IMR-90 (cell line): Measurements from ENCODE around the gene NLGN1. TPM values are rescaled to one million over a fixed set of nuclear protein-coding genes. Genes with fewer than 3 reads are reported as not detected.

ENCODE experiments used
- ATAC-seq: fragments of 200-7000 bp; cut with Tn5 transposase; 2 replicates; pipeline ENCODE4 v1.9.1; 2020; ENCODE audit warnings: low read depth, mild to moderate bottlenecking, moderate library complexity
- BruUV-seq: library from RNA; stranded (reverse); fragments of 400-500 nt; replicated peaks from 2 replicates; lab custom pipeline; 2021; lab: Mats Ljungman, UMichigan
- CTCF ChIA-PET: fragments of 300-600 bp; formaldehyde crosslinking; extraction: SDS; loops from one replicate; lab custom pipeline; 2021; ENCODE audit warnings: antibody characterized with exemption; lab: Yijun Ruan, JAX
- POLR2A ChIA-PET: fragments of 300-600 bp; sonication (Branson Sonifier 250); formaldehyde crosslinking; loops from one replicate; lab custom pipeline; 2022; ENCODE audit warnings: antibody characterized with exemption; ENCODE audit not compliant: unreplicated experiment; lab: Charles Lee
- DNase-seq: peaks from one replicate; pipeline ENCODE4 v3.0.0; 2013
- H2AFZ ChIP-seq: replicated peaks from 2 replicates; pipeline ENCODE3; 2013; ENCODE audit warnings: low read length, mild to moderate bottlenecking; ENCODE audit not compliant: poor library complexity
- H2AK5ac ChIP-seq: 2 replicates; pipeline ENCODE4 v1.6.1; 2013; ENCODE audit warnings: low read depth, low read length, inconsistent platforms
- H2AK9ac ChIP-seq: replicated peaks from 2 replicates; pipeline ENCODE3; 2013; ENCODE audit warnings: mild to moderate bottlenecking, low read depth, low read length, moderate library complexity; ENCODE audit not compliant: poor library complexity
- H2BK120ac ChIP-seq: 2 replicates; pipeline ENCODE4 v1.6.1; 2013; ENCODE audit warnings: low read depth, low read length, inconsistent platforms
- H2BK15ac ChIP-seq: 3 replicates; pipeline ENCODE4 v1.6.1; 2013; ENCODE audit warnings: low read depth, low read length, inconsistent platforms
- H2BK20ac ChIP-seq: 2 replicates; pipeline ENCODE4 v1.6.1; 2013; ENCODE audit warnings: low read depth, mild to moderate bottlenecking, inconsistent platforms, low read length, moderate library complexity
- H2BK5ac ChIP-seq: 2 replicates; pipeline ENCODE4 v1.6.1; 2013; ENCODE audit warnings: mild to moderate bottlenecking, low read depth, low read length, inconsistent platforms; ENCODE audit not compliant: poor library complexity, severe bottlenecking
- H3K14ac ChIP-seq: replicated peaks from 2 replicates; pipeline ENCODE4 v1.6.1; 2013; ENCODE audit warnings: low read depth, low read length, inconsistent platforms
- H3K18ac ChIP-seq: 2 replicates; pipeline ENCODE4 v1.6.1; 2013; ENCODE audit warnings: low read depth, low read length, control low read depth
- H3K23ac ChIP-seq: 2 replicates; pipeline ENCODE4 v1.6.1; 2013; ENCODE audit warnings: low read depth, low read length, inconsistent platforms
- H3K27ac ChIP-seq: 2 replicates; pipeline ENCODE4 v1.5.1; 2013; ENCODE audit warnings: mild to moderate bottlenecking, control low read depth, low read length; ENCODE audit not compliant: insufficient read depth
- H3K27me3 ChIP-seq: 2 replicates; pipeline ENCODE4 v1.6.1; 2013; ENCODE audit warnings: low read length; ENCODE audit not compliant: control insufficient read depth, insufficient read depth
- H3K36me3 ChIP-seq: 2 replicates; pipeline ENCODE4 v1.6.1; 2013; ENCODE audit warnings: low read length, mixed read lengths; ENCODE audit not compliant: control insufficient read depth, insufficient read depth
- H3K4ac ChIP-seq: 2 replicates; pipeline ENCODE4 v1.6.1; 2013; ENCODE audit warnings: low read depth, low read length, inconsistent platforms
- H3K4me1 ChIP-seq: 2 replicates; pipeline ENCODE4 v1.6.1; 2013; ENCODE audit warnings: low read length, mixed read lengths; ENCODE audit not compliant: control insufficient read depth, insufficient read depth
- H3K4me2 ChIP-seq: 2 replicates; pipeline ENCODE4 v1.6.1; 2013; ENCODE audit warnings: low read depth, mild to moderate bottlenecking, control low read depth, low read length, moderate library complexity
- H3K4me3 ChIP-seq: 2 replicates; pipeline ENCODE4 v1.5.1; 2013; ENCODE audit warnings: low read depth, mild to moderate bottlenecking, control low read depth, low read length, moderate library complexity; ENCODE audit not compliant: insufficient read depth
- H3K56ac ChIP-seq: 2 replicates; pipeline ENCODE4 v1.6.1; 2013; ENCODE audit warnings: low read length, inconsistent platforms; ENCODE audit not compliant: insufficient read depth; ENCODE audit errors: extremely low read depth
- H3K79me1 ChIP-seq, 2 experiments: 2 replicates each; pipeline ENCODE4 v1.6.1; 2013; ENCODE audit warnings: low read length in 2 of 2, inconsistent platforms in 1 of 2, low read depth in 1 of 2
- H3K9ac ChIP-seq: 2 replicates; pipeline ENCODE4 v1.6.1; 2013; ENCODE audit warnings: low read depth, low read length, control low read depth
- H3K9me1 ChIP-seq: 2 replicates; pipeline ENCODE4 v1.6.1; 2013; ENCODE audit warnings: low read length, inconsistent platforms; ENCODE audit not compliant: insufficient read depth
- H3K9me3 ChIP-seq: 2 replicates; pipeline ENCODE4 v1.6.1; 2013; ENCODE audit warnings: low read length; ENCODE audit not compliant: control insufficient read depth, insufficient read depth
- H4K20me1 ChIP-seq: 2 replicates; pipeline ENCODE4 v1.6.1; 2013; ENCODE audit warnings: low read length, inconsistent platforms; ENCODE audit not compliant: insufficient read depth
- H4K5ac ChIP-seq: 2 replicates; pipeline ENCODE4 v1.6.1; 2013; ENCODE audit warnings: mild to moderate bottlenecking, low read depth, low read length, control low read depth
- H4K8ac ChIP-seq, 2 experiments: 2 replicates each; pipeline ENCODE4 v1.6.1; 2013; ENCODE audit warnings: low read depth in 2 of 2, low read length in 2 of 2, control low read depth in 1 of 2, inconsistent platforms in 1 of 2
- H4K91ac ChIP-seq: 2 replicates; pipeline ENCODE4 v1.6.1; 2013; ENCODE audit warnings: low read depth, low read length, inconsistent platforms; ENCODE audit not compliant: insufficient read depth
- BHLHE40 ChIP-seq: fragments of 150-350 bp; IDR thresholded peaks from 2 replicates; pipeline ENCODE4 v1.6.1; 2016; ENCODE audit warnings: mild to moderate bottlenecking, low read depth, low read length
- CEBPB ChIP-seq: IDR thresholded peaks from 2 replicates; pipeline ENCODE4 v1.6.1; 2012; ENCODE audit warnings: low read depth, low read length, improper control_type of control experiment
- FOS ChIP-seq: fragments of 150-350 bp; IDR thresholded peaks from 2 replicates; pipeline ENCODE4 v1.6.1; 2016; ENCODE audit warnings: low read depth, low read length
- MAZ ChIP-seq: IDR thresholded peaks from 2 replicates; pipeline ENCODE4 v1.6.1; 2012; ENCODE audit warnings: low read depth, mild to moderate bottlenecking, low read length, improper control_type of control experiment, moderate library complexity, borderline replicate concordance
- MXI1 ChIP-seq: IDR thresholded peaks from 2 replicates; pipeline ENCODE4 v1.6.1; 2012; ENCODE audit warnings: low read depth, mild to moderate bottlenecking, low read length, moderate library complexity, borderline replicate concordance
- NFE2L2 ChIP-seq: fragments of 150-350 bp; IDR thresholded peaks from 2 replicates; pipeline ENCODE4 v1.6.1; 2016; ENCODE audit warnings: low read depth, mild to moderate bottlenecking, low read length
- POLR2A ChIP-seq: IDR thresholded peaks from 2 replicates; pipeline ENCODE4 v1.6.1; 2012; ENCODE audit warnings: mild to moderate bottlenecking, low read depth, low read length
- RAD21 ChIP-seq: IDR thresholded peaks from 2 replicates; pipeline ENCODE4 v1.6.1; 2012; ENCODE audit warnings: low read length, improper control_type of control experiment
- RCOR1 ChIP-seq: IDR thresholded peaks from 2 replicates; pipeline ENCODE4 v1.6.1; 2012; ENCODE audit warnings: mild to moderate bottlenecking, low read length, improper control_type of control experiment; ENCODE audit not compliant: insufficient replicate concordance
- SMC3 ChIP-seq: fragments of 150-350 bp; IDR thresholded peaks from 2 replicates; pipeline ENCODE4 v1.6.1; 2016; ENCODE audit warnings: low read depth, mild to moderate bottlenecking, antibody characterized with exemption, low read length, moderate library complexity
- WGBS, 2 experiments: methylation state at CpG; one replicate each; pipeline versions ENCODE4 v1.1.5 to v1.1.7; 2013; ENCODE audit warnings: missing lambda C conversion rate in 2 of 2; ENCODE audit not compliant: insufficient read length in 1 of 2; ENCODE audit errors: extremely low coverage in 2 of 2; 5-methylcytosine and 5-hydroxymethylcytosine counted together
- dilution Hi-C: fragments of 300-500 bp; cut with HindIII; formaldehyde crosslinking; loops from one replicate; pipeline ENCODE4 v1.14.3; 2018; ENCODE audit warnings: low sequenced_read_pairs; ENCODE audit not compliant: unreplicated experiment
- in situ Hi-C: fragments of 300-500 bp; cut with MboI; formaldehyde crosslinking; loops from 3 replicates; pipeline ENCODE4 v1.14.3; 2019; ENCODE audit warnings: low sequenced_read_pairs, inconsistent platforms, mixed read lengths
- intact Hi-C: fragments of 100-400 bp; cut with micrococcal nuclease; formaldehyde crosslinking; loops from 2 replicates; pipeline ENCODE4 v1.10.0; 2022
- polyA plus RNA-seq, 3 experiments: library from polyadenylated mRNA; depleted of rRNA; stranded (reverse); fragments of >200 nt; gene quantifications; 2 replicates each; pipeline ENCODE4 v1.2.3, GENCODE V29; 2012; ENCODE audit warnings: low replicate concordance in 1 of 3
- total RNA-seq: library from RNA; depleted of rRNA; stranded (reverse); fragments of >200 nt; gene quantifications from 2 replicates; pipeline ENCODE4 v1.2.3, GENCODE V29; 2012
- TF ChIP-seq, protein P1 (sequence below): fragments of 150-350 bp; IDR thresholded peaks from 2 replicates; pipeline ENCODE4 v1.6.1; 2016; ENCODE audit warnings: low read depth, mild to moderate bottlenecking, low read length, moderate library complexity, borderline replicate concordance
- TF ChIP-seq, protein P2 (sequence below): conservative IDR thresholded peaks from 2 replicates; pipeline ENCODE4 v1.5.1; 2012; ENCODE audit warnings: mild to moderate bottlenecking, low read depth, low read length, improper control_type of control experiment
- TF ChIP-seq, protein P3 (sequence below): fragments of 150-350 bp; IDR thresholded peaks from 2 replicates; pipeline ENCODE4 v1.6.1; 2017; ENCODE audit warnings: mild to moderate bottlenecking, antibody characterized with exemption, low read length, low read depth

Gene NLGN1
- total and polyA plus RNA-seq, 2 of the 4 experiments (the other 2 are of a cell fraction), result 1.8 to 12.5 TPM

DNA sequence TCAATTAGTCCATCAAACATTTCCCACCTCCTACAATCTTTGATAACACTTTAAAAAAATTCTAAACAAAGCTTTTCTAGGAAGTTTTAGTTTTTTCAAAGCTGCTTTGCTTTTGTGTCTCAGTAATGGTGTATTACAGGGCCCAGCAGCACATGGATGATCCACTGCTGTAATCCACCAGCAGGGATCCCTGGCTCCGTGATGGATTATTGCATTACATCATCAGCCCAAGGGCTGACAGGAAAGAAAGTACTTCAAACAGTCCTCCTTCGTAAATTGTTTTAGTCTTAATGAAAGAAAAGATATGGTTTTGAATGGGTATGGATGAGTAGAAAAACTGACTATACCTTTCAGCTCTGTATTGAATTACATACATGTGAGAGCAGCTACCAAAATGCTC, 772.7 kb downstream of the NLGN1 start:
- DNase-seq, result peak; percentile 10
- Histone ChIP-seq H2AK9ac (no peak overlapping the region), H4K8ac (no peak overlapping the region), H3K4me3 (no peak overlapping the region), H3K18ac (no peak overlapping the region), H3K9ac (no peak overlapping the region), H3K9me3 (no peaks in the 10 kb centered on the region), H3K4me2 (no peak overlapping the region), H3K4me1 (no peaks in the 10 kb centered on the region), H3K14ac (no peak overlapping the region), H3K27ac (no peak overlapping the region), H3K23ac (no peak overlapping the region), H2BK120ac (no peak overlapping the region), H2BK5ac (no peak overlapping the region), H4K91ac (no peak overlapping the region), H4K20me1 (no peaks in the 10 kb centered on the region), H3K27me3 (no peaks in the 10 kb centered on the region), H3K56ac (no peak overlapping the region), H4K5ac (no peak overlapping the region), H2AK5ac (no peak overlapping the region), H3K36me3 (no peaks in the 10 kb centered on the region), H3K4ac (no peak overlapping the region), H2AFZ (no peak overlapping the region), H2BK20ac (no peak overlapping the region), H3K79me1 (no peaks in the 10 kb centered on the region), H3K9me1 (no peaks in the 10 kb centered on the region), H2BK15ac (no peak overlapping the region)
- ATAC-seq, result no peak
- dilution Hi-C loops (no loop called here), intact Hi-C loops (no loop called here), in situ Hi-C loops (no loop called here)
- TF ChIP-seq BHLHE40 (no peak), RCOR1 (no peak), NFE2L2 (no peak), RAD21 (no peak), CEBPB (no peak), SMC3 (no peak), POLR2A (no peak), FOS (no peak), MXI1 (no peak), MAZ (no peak)
- TF ChIP-seq, protein P1, sequence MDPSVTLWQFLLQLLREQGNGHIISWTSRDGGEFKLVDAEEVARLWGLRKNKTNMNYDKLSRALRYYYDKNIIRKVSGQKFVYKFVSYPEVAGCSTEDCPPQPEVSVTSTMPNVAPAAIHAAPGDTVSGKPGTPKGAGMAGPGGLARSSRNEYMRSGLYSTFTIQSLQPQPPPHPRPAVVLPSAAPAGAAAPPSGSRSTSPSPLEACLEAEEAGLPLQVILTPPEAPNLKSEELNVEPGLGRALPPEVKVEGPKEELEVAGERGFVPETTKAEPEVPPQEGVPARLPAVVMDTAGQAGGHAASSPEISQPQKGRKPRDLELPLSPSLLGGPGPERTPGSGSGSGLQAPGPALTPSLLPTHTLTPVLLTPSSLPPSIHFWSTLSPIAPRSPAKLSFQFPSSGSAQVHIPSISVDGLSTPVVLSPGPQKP, result no peak
- TF ChIP-seq, protein P2, sequence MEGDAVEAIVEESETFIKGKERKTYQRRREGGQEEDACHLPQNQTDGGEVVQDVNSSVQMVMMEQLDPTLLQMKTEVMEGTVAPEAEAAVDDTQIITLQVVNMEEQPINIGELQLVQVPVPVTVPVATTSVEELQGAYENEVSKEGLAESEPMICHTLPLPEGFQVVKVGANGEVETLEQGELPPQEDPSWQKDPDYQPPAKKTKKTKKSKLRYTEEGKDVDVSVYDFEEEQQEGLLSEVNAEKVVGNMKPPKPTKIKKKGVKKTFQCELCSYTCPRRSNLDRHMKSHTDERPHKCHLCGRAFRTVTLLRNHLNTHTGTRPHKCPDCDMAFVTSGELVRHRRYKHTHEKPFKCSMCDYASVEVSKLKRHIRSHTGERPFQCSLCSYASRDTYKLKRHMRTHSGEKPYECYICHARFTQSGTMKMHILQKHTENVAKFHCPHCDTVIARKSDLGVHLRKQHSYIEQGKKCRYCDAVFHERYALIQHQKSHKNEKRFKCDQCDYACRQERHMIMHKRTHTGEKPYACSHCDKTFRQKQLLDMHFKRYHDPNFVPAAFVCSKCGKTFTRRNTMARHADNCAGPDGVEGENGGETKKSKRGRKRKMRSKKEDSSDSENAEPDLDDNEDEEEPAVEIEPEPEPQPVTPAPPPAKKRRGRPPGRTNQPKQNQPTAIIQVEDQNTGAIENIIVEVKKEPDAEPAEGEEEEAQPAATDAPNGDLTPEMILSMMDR, result no peak
- TF ChIP-seq, protein P3, sequence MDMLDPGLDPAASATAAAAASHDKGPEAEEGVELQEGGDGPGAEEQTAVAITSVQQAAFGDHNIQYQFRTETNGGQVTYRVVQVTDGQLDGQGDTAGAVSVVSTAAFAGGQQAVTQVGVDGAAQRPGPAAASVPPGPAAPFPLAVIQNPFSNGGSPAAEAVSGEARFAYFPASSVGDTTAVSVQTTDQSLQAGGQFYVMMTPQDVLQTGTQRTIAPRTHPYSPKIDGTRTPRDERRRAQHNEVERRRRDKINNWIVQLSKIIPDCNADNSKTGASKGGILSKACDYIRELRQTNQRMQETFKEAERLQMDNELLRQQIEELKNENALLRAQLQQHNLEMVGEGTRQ, result no peak
- BruUV-seq, result no TSS peak
- ChIA-PET POLR2A (no interaction called here), CTCF (no interaction called here)
- no CpG with 5 or more reads among the region's 2 CpGs for WGBS, 2 experiments
